ENCODE data around the gene LRP4.

GRCh38 chr11:46936138-46937110 lies 18.1 kb upstream of the LRP4 start, which contains the start of gene CSTPP1:
- TF ChIP-seq POLR2A (IDR thresholded peaks at IDR 0.05) (no peak), CTCF (IDR thresholded peaks at IDR 0.05) (no peak)

All from testis (tissue), 2 donors.